ENCODE data around the gene EPB41. TPM values are rescaled to one million over a fixed set of nuclear protein-coding genes. Genes with fewer than 3 reads are reported as not detected.

EPB41 gene
- total and polyA plus RNA-seq, 12 donors = 4.1 to 36.8 (median 23.0) TPM

DNA sequence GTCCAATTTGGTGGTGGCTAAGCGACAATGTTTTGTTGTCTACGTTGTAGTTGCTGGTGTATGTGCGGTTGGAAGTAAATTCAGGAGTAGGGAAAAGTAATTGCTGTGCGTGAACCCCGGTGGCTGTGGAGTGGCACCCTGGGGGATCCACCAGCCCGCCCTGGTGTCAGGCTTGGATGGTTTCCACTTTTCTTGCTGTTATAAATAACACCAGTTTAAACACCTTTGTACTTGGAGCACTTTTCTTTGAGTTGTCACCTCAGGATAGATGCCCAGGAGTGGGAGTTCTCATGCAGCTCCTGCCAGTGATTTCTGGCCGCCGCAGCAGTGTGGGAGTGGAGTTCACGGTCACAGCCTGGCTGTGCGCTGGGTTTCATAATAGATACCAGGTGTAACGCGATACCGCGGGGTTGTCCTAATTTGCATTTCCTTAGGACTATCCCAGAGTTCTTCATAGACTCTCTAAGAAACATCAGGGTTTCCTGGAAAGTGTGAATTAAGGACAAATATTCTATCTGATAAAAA lies 222.1 kb downstream of the EPB41 start:
- no peaks in the 10 kb centered on the region for H3K9me3 ChIP-seq
- no peak for DNase-seq
- H3K36me3 ChIP-seq = no peaks in the 10 kb centered on the region
- peaks cover 0 to 24% (median 5%) of the 10 kb centered on the region in 9 donors for H3K4me1 ChIP-seq
- peaks cover 0 to 27% (median 0%) of the 10 kb centered on the region in 7 donors for H3K27me3 ChIP-seq
- 42 to 54% methylated on average over 14 of the region's 14 CpGs for WGBS, 2 donors
- ATAC-seq = peak in 3 of 8 donors; percentile 42 to 67 (median 60)
- TF ChIP-seq CTCF (IDR thresholded peaks at IDR 0.05) = no peak
- no peak overlapping the region for H3K4me3 ChIP-seq
- intact Hi-C loops (cut with DNase I) = no loop called here
- no peak overlapping the region for H3K27ac ChIP-seq

GRCh38 chr1:29142714-29143113 lies 228.3 kb downstream of the EPB41 start:
- peaks cover 0 to 8% (median 0%) of the 10 kb centered on the region in 9 donors for H3K4me1 ChIP-seq
- H3K27ac ChIP-seq = no peak overlapping the region
- no peak for ATAC-seq
- whole genome bisulfite sequencing, 2 donors = 80 to 86% methylated on average over 2 of the region's 2 CpGs
- intact Hi-C loops (cut with DNase I) = no loop called here
- DNase-seq = no peak
- peaks cover 0 to 45% (median 18%) of the 10 kb centered on the region in 9 donors for H3K36me3 ChIP-seq
- TF ChIP-seq CTCF (IDR thresholded peaks at IDR 0.05) = no peak
- no peaks in the 10 kb centered on the region for H3K9me3 ChIP-seq
- H3K27me3 ChIP-seq = no peaks in the 10 kb centered on the region
- H3K4me3 ChIP-seq = no peak overlapping the region

- H3K27me3 ChIP-seq = no peaks in the 10 kb centered on the region
- no peak overlapping the region for H3K27ac ChIP-seq
- intact Hi-C loops (cut with DNase I) = no loop called here
- H3K4me3 ChIP-seq = no peak overlapping the region
- no peak for TF ChIP-seq CTCF (IDR thresholded peaks at IDR 0.05)
- H3K9me3 ChIP-seq = no peaks in the 10 kb centered on the region
- ATAC-seq (peak in 1 of 8 donors; percentile 12), DNase-seq (no peak)
- H3K36me3 ChIP-seq = peaks cover 4 to 59% (median 33%) of the 10 kb centered on the region in 9 donors
- peaks cover 0 to 8% (median 0%) of the 10 kb centered on the region in 9 donors for H3K4me1 ChIP-seq
- WGBS, 2 donors = 93% methylated on average over 2 of the region's 2 CpGs
These were observed 229.8 kb downstream of the EPB41 start for GRCh38 chr1:29144178-29144577.

- ATAC-seq = peak in 4 of 8 donors; percentile 32 to 73 (median 52)
- H3K27ac ChIP-seq = peak overlapping the region in 1 of 10 donors; percentile 25
- 63 to 64% methylated on average over 8 of the region's 8 CpGs for WGBS, 2 donors
- TF ChIP-seq CTCF (IDR thresholded peaks at IDR 0.05) = no peak
- intact Hi-C loops (cut with DNase I) = no loop called here
- H3K9me3 ChIP-seq = no peaks in the 10 kb centered on the region
- no peaks in the 10 kb centered on the region for H3K27me3 ChIP-seq
- DNase-seq = no peak
- no peak overlapping the region for H3K4me3 ChIP-seq
- peaks cover 0 to 8% (median 0%) of the 10 kb centered on the region in 9 donors for H3K4me1 ChIP-seq
- H3K36me3 ChIP-seq = peaks cover 4 to 77% (median 50%) of the 10 kb centered on the region in 9 donors
These were observed 231.5 kb downstream of the EPB41 start for GRCh38 chr1:29145739-29146437.
